Activated CD4-positive, alpha-beta T cell treated with anti-CD3 and anti-CD28 coated beads, Interleukin-10, Interleukin-2, amounts not matched to agents 100 ng/mL and 50 ng/mL, durations not matched to agents 16 hours and 8 hours (primary cell): Measurements from ENCODE around the gene KIF3B.
"Not testable (repeated sequence)": the region's sequence is repeated elsewhere in the genome, so short reads cannot be mapped to it uniquely, and the experiment has no call there.

Experiments used
- DNase-seq: peaks from one replicate; pipeline ENCODE4 v3.0.0-alpha.2; 2020

KIF3B gene

DNA sequence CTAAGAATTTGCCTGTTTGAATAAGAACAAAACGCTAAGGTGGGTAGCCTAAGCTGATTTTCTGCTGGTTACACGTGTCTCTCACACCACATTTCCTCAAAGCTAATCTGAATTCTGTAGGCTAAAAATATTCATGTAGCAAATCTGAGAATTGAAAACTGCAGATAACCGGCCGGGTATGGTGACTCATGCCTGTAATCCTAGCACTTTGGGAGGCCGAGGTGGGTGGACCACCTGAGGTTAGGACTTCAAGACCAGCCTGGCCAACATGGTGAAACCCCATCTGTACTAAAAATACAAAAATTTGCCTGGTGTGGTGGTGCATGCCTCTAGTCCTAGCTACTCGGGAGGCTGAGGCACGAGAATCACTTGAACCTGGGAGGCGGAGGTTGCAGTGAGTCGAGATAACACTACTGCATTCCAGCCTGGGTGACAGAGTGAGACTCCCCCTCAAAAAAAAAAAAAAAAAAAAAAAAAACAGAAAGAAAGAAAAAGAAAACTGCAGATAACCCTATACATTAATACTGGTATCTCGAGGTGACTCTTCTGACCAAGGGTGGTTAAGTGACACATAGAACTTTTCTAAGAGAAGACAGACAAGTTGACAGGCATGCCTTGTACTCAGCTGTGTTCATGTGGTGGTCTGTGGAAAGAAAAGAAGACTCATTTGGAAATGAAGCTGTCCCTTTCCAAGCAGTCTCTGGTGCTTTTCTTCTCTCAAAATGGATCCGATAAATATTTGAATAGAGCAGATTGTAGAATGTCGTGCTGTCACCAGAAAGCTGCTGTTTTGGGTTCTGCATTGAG is 55.9 kb downstream of the KIF3B start:
- peak; percentile 92 for DNase-seq

- DNase-seq: peak; percentile 80
Measured at GRCh38 chr20:32333988-32334885, 56.8 kb downstream of the KIF3B start.

DNA sequence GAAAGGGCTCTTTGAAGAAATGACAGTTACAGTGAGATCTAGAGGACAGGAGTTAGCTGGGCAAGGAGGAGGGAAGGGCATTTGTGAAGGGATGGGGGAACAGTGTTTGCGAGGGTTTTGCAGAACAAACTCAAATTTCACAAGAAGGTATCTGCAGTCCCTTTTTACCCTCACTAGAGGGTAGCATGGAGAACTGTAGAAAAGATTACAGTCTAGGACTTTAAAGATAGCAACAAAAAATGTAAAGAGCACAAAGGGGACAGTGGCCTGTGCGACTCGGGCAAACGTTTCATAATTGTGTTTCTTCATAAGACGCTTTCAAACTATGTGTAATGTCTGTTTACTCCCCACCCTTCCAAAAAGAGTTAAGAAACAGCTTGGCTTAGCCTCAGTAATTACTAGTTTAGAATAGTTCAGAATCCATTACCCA is 59.5 kb downstream of the KIF3B start:
- DNase-seq: peak; percentile 59

GRCh38 chr20:32337937-32338661 is 60.6 kb downstream of the KIF3B start:
- no peak for DNase-seq

DNA sequence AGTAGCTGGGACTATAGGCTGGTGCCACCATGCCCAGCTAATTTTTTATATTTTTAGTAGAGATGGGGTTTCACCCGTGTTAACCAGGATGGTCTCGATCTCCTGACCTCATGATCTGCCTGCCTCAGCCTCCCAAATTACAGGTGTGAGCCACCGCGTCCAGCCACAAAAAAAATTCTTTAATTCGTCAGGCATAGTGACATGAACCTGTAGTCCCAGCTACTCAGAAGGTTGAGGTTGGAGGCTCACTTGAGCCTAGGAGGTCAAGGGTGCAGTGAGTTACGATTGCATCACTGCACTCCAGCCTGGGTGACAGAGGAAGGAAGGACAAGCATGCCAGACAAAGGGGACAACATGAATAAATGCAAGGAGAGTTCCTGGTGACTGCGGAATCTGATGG is 61.2 kb downstream of the KIF3B start:
- DNase-seq: no peak

GRCh38 chr20:32339116-32339515 is 61.7 kb downstream of the KIF3B start:
- DNase-seq: no peak

DNA sequence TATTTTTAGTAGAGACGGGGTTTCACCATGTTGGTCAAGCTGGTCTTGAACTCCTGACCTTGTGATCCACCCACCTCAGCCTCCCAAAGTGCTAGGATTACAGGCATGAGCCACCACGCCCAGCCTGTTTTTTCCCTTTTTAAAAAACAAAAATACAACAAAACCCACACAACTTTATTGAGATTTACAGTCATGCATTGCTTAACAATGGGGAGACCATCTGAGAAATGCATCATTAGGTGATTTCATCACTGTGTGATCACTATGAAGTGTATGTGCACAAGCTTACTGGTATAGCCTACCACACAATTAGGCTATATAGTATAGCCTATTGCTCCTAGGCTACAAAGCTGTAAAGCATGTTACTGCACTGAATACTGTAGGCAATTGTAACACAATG is 63.6 kb downstream of the KIF3B start:
- not testable (repeated sequence) for DNase-seq

GRCh38 chr20:32343439-32343838 is 66.0 kb downstream of the KIF3B start:
- DNase-seq: no peak

DNA sequence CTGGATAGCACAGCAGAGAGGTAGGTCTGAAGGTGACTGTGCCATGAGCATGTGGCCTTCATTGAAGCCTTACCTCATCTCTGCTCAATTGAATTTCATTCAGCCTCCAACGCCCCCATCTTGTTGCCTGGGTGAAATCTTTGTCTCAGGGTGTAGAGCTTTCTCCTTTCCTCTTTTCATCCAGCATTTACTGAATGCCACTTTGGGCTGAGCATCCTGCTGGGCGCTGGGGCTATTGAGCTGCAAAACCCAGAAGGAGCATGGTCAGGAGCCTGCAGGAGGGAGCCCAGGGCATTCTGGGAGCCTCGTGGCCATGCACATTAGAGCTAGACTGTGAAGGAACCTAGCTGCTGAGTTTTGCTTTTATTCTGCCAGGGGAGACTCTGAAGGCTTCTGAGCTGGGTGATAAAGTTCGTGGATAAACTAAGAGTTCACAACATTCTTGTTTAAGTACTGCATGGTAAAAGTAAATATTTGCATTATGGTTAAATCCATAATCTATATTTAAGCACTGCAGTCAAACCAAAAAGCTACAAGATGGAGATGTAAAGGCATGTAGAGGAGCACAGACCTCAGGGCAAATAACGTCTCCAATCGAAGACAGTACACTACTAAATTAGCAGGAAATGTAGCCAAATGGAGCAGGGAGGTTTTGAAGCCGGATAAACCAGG is 67.5 kb downstream of the KIF3B start:
- no peak for DNase-seq

DNA sequence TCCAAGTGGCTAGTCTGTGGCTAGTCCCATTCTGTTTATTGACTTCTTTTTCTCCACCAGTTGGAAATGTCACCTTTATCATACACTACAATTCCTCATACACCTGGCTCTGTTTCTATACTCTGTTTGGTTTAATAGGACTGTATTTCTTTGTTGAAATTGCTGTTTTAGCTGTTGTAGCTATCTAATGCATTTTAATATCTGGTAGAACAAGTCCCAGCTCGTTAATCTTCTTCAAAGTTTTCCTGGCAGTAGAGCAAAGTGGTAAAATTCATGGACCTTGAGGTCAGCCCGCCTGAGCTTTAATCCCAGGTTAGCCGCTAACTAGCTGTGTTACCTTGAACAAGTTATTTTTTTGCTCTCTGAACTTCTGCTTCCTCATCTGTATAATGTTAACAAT is 70.8 kb downstream of the KIF3B start:
- no peak for DNase-seq

GRCh38 chr20:32350421-32350820 is 73.0 kb downstream of the KIF3B start:
- no peak for DNase-seq

DNA sequence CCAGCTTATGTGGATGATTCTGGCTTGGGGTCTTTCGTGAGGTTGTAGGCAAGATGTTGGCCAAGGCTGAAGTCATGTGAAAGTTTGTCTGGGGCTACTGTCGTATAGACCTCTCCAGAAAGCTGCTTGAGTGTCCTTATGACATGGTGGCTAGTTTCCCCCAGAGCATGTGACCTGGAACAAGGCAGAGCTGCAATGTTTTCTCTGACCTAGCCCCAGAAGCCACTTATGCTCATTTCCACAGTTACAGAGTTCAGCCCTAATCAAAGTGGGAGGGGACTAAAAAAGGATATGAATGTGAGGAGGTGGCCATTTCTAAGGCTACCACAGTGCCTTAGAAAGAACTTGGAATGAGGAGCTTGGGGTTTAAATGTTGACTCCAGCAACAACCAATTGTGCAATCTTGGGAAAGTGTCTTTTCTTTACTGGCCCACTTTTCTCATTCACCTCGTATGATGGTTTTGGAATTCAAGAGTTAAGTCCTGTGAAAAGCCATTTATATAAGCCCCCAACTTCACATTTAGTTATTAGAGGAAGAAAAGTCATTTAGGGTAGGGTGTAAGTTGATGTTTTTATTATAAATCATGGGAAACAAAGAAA is 74.8 kb downstream of the KIF3B start:
- no peak for DNase-seq

- DNase-seq: no peak
Measured at GRCh38 chr20:32353848-32354496, 76.5 kb downstream of the KIF3B start.

- DNase-seq: peak; percentile 85
Measured at GRCh38 chr20:32354592-32355416, 77.4 kb downstream of the KIF3B start.

- DNase-seq: peak; percentile 91
Measured at GRCh38 chr20:32355417-32355841, 78.0 kb downstream of the KIF3B start.

DNA sequence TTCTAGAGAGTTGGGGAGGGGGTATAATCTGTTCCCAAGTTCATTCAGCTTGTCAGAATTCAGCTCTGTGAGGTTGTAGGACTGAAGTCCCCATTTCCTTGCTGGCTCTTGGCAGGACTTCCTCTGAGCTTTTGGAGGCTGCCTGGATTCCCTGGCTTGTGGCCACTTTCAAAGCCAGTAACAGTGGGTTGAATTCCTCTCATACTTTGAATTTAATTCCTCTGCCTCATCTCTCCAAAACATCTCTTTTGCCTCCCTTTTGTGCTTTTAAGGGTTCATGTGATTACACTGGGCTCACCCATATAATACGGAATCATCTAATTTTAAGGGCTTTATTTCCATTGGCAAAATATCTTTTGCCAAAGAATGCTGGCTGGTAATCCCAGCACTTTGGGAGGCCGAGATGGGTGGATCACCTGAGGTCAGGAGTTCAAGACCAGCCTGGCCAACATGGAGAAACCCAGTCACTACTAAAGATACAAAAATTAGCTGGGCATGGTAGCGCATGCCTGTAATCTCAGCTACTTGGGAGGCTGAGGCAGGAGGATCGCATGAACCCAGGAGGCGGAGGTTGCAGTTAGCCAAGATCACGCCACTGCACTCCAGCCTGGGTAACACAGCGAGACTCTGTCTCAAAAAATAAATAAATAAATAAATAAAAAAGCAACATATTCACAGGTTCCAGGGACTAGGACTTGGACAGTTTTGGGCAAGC is 78.6 kb downstream of the KIF3B start:
- DNase-seq: not testable (repeated sequence)

DNA sequence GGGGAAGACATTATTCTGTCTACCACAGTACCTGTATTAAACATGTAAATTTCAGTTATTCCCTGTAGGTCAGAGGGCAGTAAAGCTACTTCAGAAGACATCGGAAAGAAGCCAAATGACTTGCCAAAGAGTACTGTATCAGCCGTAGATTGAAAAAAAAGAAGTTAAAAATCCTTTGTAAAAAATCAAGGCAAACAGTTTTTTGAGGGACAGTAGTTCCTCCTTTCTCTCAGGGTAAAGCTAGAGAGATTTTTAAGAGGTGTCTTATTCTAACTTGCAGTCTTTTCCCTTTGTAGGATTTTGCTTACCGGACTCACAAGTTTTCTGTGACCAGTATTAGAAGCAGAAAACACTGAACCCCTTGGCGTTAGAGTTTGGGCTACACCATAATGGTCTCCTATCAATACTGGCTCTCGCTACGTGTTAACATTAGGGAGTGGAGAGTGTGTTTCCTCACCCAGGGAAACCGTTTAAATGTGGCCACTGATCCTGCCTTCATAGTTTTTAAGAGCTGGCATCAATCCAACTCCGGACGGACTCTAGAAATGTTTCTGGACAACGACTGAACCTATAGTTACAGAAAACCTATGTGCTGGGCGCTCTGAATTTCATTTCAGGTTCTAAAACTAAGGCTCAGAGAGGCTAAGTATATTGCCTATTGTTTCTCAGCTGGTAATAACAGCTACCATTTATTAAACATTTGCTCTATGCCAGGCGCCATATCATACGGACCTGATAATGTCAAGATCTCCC is 79.3 kb downstream of the KIF3B start:
- DNase-seq: no peak

GRCh38 chr20:32357375-32357868 is 80.0 kb downstream of the KIF3B start:
- DNase-seq: no peak
